Liver (tissue), 3 donors: ENCODE measurements around the gene ARIH2.
A peak's percentile ranks its signal among the peaks of the same experiment; 100 is the strongest.

ENCODE experiments used
- GABPA ChIP-seq, 2 donors: IDR thresholded peaks in 1 of 2; conservative IDR thresholded peaks in 1 of 2; 2 replicates each; pipeline ENCODE4 v1.6.1; 2016; ENCODE audit warnings: antibody characterized with exemption in 2 of 2, mild to moderate bottlenecking in 1 of 2, moderate library complexity in 1 of 2
- TF ChIP-seq, protein P1 (sequence below): fragments of 150-350 bp; IDR thresholded peaks from 2 replicates; pipeline ENCODE4 v1.5.1; 2017; ENCODE audit warnings: improper control_type of control experiment, low read depth, low read length; ENCODE audit not compliant: missing input control
- TF ChIP-seq, protein P2 (sequence below): IDR thresholded peaks from 2 replicates; pipeline ENCODE4 v1.6.1; 2016; ENCODE audit warnings: antibody characterized with exemption
- TF ChIP-seq, protein P3 (sequence below): IDR thresholded peaks from 2 replicates; pipeline ENCODE4 v1.6.1; 2016; ENCODE audit warnings: antibody characterized with exemption, mild to moderate bottlenecking
- donor health status: healthy.
- donor health status: healthy.

DNA sequence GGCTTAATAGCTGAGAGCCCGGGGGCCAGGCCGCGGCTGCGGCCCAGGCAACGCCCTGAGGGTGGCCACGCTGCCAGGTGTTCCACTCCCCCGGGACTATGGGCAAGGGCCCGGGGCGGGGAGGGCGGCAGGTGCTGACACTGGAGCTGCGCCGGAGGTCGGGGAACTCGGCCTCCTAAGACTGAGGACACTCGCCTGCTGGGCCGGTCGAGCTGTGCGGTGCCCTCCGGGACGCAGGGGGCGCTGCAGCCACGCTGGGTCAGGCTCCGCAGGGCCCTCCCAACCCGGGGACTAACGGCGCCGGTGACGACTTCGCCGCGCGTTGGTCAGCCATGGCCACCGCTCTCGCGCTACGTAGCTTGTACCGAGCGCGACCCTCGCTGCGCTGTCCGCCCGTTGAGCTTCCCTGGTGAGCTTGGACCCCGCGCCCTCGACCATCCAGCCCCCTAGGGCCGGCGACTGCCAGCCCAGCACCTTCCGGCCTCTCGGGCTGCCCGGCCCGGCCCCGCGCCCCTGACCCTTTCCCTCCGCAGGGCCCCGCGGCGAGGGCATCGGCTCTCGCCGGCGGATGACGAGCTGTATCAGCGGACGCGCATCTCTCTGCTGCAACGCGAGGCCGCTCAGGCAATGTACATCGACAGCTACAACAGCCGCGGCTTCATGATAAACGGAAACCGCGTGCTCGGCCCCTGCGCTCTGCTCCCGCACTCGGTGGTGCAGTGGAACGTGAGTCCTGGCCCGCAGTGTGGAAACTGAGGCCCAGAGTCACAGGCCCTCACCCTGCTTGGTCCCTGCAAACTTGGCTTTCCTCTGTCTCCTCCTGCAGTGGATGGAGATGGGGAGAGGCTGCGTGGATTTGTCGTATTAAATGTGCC, 103.4 kb downstream of the ARIH2 start, which contains the start of gene NDUFAF3:
- TF ChIP-seq, protein P1, sequence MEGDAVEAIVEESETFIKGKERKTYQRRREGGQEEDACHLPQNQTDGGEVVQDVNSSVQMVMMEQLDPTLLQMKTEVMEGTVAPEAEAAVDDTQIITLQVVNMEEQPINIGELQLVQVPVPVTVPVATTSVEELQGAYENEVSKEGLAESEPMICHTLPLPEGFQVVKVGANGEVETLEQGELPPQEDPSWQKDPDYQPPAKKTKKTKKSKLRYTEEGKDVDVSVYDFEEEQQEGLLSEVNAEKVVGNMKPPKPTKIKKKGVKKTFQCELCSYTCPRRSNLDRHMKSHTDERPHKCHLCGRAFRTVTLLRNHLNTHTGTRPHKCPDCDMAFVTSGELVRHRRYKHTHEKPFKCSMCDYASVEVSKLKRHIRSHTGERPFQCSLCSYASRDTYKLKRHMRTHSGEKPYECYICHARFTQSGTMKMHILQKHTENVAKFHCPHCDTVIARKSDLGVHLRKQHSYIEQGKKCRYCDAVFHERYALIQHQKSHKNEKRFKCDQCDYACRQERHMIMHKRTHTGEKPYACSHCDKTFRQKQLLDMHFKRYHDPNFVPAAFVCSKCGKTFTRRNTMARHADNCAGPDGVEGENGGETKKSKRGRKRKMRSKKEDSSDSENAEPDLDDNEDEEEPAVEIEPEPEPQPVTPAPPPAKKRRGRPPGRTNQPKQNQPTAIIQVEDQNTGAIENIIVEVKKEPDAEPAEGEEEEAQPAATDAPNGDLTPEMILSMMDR, result peak; percentile 90
- TF ChIP-seq GABPA (IDR thresholded peaks at IDR 0.05 in 1 of 2, conservative IDR thresholded peaks at IDR 0.05 in 1 of 2), result peak in 1 of 2 donors; percentile 26
- TF ChIP-seq, protein P2, sequence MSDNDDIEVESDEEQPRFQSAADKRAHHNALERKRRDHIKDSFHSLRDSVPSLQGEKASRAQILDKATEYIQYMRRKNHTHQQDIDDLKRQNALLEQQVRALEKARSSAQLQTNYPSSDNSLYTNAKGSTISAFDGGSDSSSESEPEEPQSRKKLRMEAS, result no peak
- TF ChIP-seq, protein P3, sequence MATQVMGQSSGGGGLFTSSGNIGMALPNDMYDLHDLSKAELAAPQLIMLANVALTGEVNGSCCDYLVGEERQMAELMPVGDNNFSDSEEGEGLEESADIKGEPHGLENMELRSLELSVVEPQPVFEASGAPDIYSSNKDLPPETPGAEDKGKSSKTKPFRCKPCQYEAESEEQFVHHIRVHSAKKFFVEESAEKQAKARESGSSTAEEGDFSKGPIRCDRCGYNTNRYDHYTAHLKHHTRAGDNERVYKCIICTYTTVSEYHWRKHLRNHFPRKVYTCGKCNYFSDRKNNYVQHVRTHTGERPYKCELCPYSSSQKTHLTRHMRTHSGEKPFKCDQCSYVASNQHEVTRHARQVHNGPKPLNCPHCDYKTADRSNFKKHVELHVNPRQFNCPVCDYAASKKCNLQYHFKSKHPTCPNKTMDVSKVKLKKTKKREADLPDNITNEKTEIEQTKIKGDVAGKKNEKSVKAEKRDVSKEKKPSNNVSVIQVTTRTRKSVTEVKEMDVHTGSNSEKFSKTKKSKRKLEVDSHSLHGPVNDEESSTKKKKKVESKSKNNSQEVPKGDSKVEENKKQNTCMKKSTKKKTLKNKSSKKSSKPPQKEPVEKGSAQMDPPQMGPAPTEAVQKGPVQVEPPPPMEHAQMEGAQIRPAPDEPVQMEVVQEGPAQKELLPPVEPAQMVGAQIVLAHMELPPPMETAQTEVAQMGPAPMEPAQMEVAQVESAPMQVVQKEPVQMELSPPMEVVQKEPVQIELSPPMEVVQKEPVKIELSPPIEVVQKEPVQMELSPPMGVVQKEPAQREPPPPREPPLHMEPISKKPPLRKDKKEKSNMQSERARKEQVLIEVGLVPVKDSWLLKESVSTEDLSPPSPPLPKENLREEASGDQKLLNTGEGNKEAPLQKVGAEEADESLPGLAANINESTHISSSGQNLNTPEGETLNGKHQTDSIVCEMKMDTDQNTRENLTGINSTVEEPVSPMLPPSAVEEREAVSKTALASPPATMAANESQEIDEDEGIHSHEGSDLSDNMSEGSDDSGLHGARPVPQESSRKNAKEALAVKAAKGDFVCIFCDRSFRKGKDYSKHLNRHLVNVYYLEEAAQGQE, result no peak
